H54 (cell line): ENCODE data around the gene ARF3.

ENCODE experiments used
- DNase-seq: peaks from one replicate; pipeline ENCODE4 v3.0.0; 2011; ENCODE audit warnings: low spot score, mixed read lengths; ENCODE audit not compliant: insufficient read length
- FAIRE-seq: peaks from 3 replicates; lab custom pipeline; 2011; peaks lifted over from hg19 to GRCh38; lab: Jason Lieb, UNC
- POLR2A ChIP-seq: IDR thresholded peaks from 2 replicates; pipeline ENCODE4 v1.6.1; 2011; ENCODE audit warnings: low read depth, mild to moderate bottlenecking, low read length

ARF3 gene

GRCh38 chr12:48978741-48979601 is 21.7 kb upstream of the ARF3 start:
- no peak for TF ChIP-seq POLR2A
- no peak for FAIRE-seq
- DNase-seq = no peak

- TF ChIP-seq POLR2A = no peak
- no peak for DNase-seq
- FAIRE-seq = no peak
Measured at GRCh38 chr12:48978291-48978740, 21.0 kb upstream of the ARF3 start, which contains the start of gene WNT1. Gene WNT1 (plus strand): TSS chr12:48978322. CDS start chr12:48978651, 329 bp downstream.

- DNase-seq = no peak
- no peak for FAIRE-seq
- TF ChIP-seq POLR2A = no peak
Measured at GRCh38 chr12:48977290-48978281, 20.3 kb upstream of the ARF3 start.

GRCh38 chr12:48973941-48974673 is 16.8 kb upstream of the ARF3 start:
- TF ChIP-seq POLR2A = no peak
- FAIRE-seq (no peak), DNase-seq (peak; percentile 23)

- no peak for TF ChIP-seq POLR2A
- no peak for FAIRE-seq
- peak; percentile 2 for DNase-seq
Measured at GRCh38 chr12:48973531-48973930, 16.2 kb upstream of the ARF3 start.

GRCh38 chr12:48972952-48973483 is 15.7 kb upstream of the ARF3 start:
- TF ChIP-seq POLR2A = no peak
- FAIRE-seq (no peak), DNase-seq (peak; percentile 19)

GRCh38 chr12:48972213-48972951 is 15.1 kb upstream of the ARF3 start:
- DNase-seq (peak; percentile 75), FAIRE-seq (no peak)
- TF ChIP-seq POLR2A = no peak

GRCh38 chr12:48970702-48971334 is 13.5 kb upstream of the ARF3 start:
- TF ChIP-seq POLR2A = no peak
- FAIRE-seq (no peak), DNase-seq (peak; percentile 43)

- no peak for TF ChIP-seq POLR2A
- FAIRE-seq = no peak
- peak; percentile 0 for DNase-seq
Measured at GRCh38 chr12:48969833-48970701, 12.8 kb upstream of the ARF3 start.

- DNase-seq (peak; percentile 37), FAIRE-seq (no peak)
- TF ChIP-seq POLR2A = no peak
Measured at GRCh38 chr12:48969160-48969771, 12.0 kb upstream of the ARF3 start.

GRCh38 chr12:48968467-48968866 is 11.2 kb upstream of the ARF3 start:
- DNase-seq = peak; percentile 7
- TF ChIP-seq POLR2A = no peak

More at GRCh38 chr12:48968467-48968866, 11.2 kb upstream of the ARF3 start:
- FAIRE-seq = no peak
